GM18498 (cell line): ENCODE results near the gene ACADM.
"Not testable (repeated sequence)": the region's sequence is repeated elsewhere in the genome, so short reads cannot be mapped to it uniquely, and the experiment has no call there.

ENCODE experiments used
- ATAC-seq: cut with Tn5 transposase; IDR thresholded peaks from one replicate; pipeline ENCODE4 v1.9.1; 2021; ENCODE audit warnings: mild to moderate bottlenecking, moderate library complexity; ENCODE audit not compliant: unreplicated experiment

The ACADM gene

DNA sequence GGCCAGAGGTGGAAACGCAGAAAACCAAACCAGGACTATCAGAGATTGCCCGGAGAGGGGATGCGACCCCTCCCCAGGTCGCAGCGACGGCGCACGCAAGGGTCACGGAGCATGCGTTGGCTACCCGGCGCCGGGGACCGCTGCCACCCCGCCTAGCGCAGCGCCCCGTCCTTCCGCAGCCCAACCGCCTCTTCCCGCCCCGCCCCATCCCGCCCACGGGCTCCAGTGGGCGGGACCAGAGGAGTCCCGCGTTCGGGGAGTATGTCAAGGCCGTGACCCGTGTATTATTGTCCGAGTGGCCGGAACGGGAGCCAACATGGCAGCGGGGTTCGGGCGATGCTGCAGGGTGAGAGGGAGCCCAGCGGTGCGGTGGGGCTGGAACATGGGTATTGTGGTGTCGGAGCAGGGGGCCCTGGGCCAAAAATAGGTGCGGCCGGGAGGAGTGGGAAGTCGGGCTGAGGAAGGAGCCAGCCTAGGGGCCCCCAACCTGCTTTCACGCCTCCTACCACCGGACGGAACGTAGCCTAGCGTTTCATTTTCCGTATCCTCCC lies at the start of gene ACADM:
Gene ACADM (plus strand): TSS at position 238 of the 551 bp plus-strand sequence. CDS start 79 bp downstream, at position 317.
- ATAC-seq, result peak; percentile 90

- no peak for ATAC-seq
Observed at GRCh38 chr1:75677443-75677842, 47.1 kb upstream of the ACADM start.

- not testable (repeated sequence) for ATAC-seq
Observed at GRCh38 chr1:75677964-75678363, 46.5 kb upstream of the ACADM start.

DNA sequence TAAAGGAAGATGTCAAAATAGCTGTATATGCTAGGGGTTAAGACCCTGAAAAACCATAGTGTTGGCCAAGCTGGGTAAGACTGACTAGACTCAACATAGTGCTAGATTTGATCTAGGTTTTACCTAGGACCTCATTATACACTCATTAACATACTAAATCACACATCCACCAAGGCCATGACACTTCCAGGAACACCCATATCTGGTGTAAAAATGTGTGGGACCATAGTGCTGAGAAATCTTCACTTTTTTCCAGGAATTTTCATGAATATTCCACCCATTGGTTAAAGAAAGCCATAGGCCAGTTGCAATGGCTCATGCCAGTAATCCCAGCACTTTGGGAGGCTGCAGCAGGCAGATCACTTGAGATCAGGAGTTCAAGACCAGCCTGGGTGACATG lies 34.0 kb upstream of the ACADM start:
- ATAC-seq, result no peak

DNA sequence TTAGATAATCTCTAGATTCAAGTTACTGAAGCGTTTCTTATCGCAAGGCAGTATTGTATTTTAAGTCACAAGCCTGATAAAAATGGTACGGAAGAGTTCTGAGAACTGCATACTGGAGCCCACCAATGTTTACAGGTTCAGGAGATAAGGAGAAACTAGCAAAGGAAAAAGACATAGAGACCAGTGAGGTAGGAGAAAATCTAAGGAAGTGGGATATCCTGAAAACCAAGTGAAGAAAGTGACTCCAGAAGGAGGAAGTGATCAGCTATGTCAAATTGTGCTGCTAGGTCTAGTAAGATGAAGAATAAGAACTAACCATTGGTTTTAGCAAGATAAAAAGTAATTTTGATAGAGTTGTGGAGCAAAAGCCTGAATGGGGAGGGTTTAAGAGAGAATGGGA lies 31.0 kb upstream of the ACADM start:
- no peak for ATAC-seq

DNA sequence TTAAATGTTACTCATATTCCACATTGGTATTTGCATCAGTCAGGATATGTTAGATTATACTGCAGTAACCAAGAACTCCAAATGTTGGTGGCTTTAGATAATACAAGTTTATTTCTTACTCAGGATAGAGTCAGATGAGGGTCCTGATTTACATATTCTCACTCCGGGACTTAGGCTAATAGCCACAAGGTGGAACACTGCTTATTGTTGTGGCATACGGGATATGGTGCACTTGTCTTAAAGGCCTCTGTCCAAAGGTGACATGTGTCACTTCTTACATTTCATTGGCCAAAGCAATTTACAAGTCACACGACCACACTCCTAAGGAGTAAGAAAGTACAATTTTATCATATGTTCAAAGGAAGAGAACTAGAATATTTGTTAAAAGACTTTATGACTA lies 28.5 kb upstream of the ACADM start:
- ATAC-seq, result no peak

- no peak for ATAC-seq
Observed at GRCh38 chr1:75707191-75707590, 17.3 kb upstream of the ACADM start.

DNA sequence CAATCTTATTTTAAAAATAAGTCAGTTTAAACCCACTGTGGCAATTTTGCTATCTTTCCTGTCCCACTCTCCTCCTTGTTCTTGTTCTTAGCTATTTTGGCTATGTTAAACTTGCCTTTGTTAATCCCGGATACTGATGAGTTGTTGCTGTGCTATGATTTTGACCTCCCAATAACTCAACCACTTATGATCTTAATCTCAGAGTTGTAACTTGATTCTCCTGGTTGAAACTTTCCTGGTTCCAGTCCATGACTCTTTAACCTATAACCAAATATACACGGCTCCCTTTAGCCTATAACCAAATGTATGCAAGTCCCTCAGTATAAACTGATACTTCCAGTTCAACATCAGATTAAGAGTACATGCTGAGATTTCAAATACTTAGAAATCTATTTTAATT lies 15.6 kb upstream of the ACADM start:
- ATAC-seq, result no peak

DNA sequence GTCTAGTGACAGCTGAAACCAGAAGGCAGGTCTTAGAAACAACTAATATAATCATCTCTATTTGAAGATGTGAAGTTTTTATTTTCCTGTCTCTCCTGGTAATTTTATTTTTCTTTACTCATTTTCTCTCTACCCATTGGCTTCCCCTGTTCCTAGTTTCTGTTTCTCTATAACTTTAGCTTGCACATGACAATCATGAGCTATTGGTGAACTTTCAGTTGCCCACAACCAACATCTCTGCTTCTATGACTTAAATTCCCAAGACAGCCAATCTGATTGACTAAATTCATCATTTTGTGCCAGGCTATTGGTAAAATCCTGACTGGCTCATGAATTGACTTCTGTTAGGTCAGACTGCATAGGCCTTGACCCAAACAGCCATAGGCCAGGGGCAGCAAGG lies 13.7 kb upstream of the ACADM start:
- no peak for ATAC-seq

GRCh38 chr1:75711846-75712245 lies 12.7 kb upstream of the ACADM start:
- no peak for ATAC-seq

DNA sequence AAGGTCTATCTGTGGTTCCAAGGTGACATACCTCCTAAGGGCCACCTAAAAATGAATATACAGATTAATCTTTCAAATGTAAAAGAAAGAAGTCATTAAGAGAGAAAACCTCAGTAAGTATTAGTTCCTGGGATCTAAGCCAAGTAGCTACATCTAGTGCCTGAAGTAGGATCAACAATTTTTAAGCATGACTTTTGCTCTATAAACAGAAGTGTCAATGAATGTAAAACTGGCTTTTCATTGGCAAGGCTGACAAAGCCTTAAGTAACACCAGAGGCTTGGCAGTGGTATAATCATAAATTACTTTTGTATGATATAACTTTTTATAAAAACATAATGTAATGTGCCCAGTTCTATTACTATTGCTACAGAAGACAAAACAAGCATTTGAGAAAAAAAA lies 12.2 kb upstream of the ACADM start:
- ATAC-seq, result no peak

GRCh38 chr1:75719810-75720209 lies 4.7 kb upstream of the ACADM start:
- ATAC-seq, result no peak

GRCh38 chr1:75720325-75720724 lies 4.2 kb upstream of the ACADM start:
- ATAC-seq, result no peak

GRCh38 chr1:75720820-75721219 lies 3.7 kb upstream of the ACADM start:
- no peak for ATAC-seq

GRCh38 chr1:75722246-75722645 lies 2.3 kb upstream of the ACADM start:
- ATAC-seq, result not testable (repeated sequence)

- ATAC-seq, result no peak
Observed at GRCh38 chr1:75722966-75723365, 1.5 kb upstream of the ACADM start.

DNA sequence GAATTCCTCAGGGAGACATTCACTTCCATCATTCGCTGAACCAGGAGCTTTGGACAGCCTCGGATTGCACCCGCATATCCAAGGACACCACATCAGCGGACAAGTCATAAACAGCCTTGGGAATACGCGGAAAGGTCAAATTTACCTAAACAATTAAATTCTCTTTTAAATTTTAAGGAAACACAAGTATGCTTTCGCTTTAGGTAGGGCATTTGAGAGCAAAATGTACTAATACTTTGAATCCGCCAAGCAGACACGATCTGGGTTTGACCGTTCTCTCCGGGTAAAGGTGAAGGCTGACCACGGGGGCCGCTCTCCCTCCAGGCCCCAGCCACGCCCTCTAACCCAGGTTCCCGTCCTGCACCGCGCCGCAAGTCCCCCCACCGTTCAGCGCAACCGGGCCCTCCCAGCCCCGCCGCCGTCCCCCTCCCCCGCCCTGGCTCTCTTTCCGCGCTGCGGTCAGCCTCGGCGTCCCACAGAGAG lies 479 bp upstream of the ACADM start:
- ATAC-seq, result peak; percentile 77

GRCh38 chr1:75725266-75725665 lies 757 bp downstream of the ACADM start:
- ATAC-seq, result no peak

GRCh38 chr1:75725861-75726361 lies 1.4 kb downstream of the ACADM start:
- ATAC-seq, result no peak

DNA sequence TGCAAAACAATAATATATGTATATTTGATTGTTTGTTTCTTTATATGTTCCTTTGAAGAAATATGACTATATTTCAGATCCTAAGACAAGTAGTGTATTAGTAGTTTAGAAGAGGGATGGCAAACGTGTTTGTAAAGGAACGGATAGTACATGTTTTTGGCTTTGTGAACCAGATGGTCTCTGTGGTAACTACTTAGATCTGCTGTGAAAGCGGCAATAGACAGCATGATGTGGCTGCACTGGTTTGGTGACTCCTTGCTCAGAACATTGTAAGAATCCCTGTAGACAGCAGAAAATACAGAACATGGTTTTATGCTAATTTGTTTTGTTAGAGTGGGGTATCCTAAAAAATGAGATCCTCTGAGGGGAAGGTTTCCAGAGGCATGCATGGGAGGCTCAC lies 3.1 kb downstream of the ACADM start:
- peak; percentile 22 for ATAC-seq

DNA sequence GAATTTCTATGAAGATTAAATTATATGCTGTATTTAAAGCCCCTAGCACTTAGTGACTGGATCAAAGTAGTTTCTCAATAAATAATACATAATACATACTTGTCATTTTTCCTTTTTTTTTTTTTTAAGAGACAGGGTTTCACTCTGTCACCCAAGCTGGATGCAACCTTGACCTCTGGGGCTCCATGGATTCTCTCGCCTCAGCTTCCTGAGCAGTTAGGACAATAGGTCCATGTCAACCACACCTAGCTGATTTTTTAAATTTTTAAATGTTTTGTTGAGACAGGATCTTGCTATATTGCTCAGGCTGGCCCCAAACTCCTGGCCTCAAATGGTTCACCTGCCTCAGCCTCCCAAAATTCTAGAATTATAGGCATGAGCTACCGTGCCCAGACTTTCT lies 5.9 kb downstream of the ACADM start:
- no peak for ATAC-seq

DNA sequence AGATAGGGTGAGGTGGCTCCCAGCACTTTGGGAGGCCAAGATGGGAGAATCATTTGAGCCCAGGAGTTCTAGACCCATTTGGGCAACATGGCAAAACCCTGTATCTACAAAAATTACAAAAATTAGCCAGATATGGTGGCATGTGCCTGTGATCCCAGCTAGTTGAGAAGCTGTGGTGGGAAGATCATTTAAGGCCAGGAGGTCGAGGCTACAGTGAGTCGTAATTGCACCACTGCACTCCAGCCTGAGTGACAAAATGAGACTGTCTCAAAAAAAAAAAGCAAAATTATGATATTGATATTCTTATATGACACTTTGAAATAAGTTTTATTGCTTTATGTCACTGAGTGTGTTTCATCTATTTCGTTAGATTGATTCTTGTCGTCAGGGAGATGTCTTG lies 7.4 kb downstream of the ACADM start:
- ATAC-seq, result no peak

GRCh38 chr1:75732703-75733102 lies 8.2 kb downstream of the ACADM start:
- ATAC-seq, result no peak
